ENCODE measurements around the gene AFG1L.

DNA sequence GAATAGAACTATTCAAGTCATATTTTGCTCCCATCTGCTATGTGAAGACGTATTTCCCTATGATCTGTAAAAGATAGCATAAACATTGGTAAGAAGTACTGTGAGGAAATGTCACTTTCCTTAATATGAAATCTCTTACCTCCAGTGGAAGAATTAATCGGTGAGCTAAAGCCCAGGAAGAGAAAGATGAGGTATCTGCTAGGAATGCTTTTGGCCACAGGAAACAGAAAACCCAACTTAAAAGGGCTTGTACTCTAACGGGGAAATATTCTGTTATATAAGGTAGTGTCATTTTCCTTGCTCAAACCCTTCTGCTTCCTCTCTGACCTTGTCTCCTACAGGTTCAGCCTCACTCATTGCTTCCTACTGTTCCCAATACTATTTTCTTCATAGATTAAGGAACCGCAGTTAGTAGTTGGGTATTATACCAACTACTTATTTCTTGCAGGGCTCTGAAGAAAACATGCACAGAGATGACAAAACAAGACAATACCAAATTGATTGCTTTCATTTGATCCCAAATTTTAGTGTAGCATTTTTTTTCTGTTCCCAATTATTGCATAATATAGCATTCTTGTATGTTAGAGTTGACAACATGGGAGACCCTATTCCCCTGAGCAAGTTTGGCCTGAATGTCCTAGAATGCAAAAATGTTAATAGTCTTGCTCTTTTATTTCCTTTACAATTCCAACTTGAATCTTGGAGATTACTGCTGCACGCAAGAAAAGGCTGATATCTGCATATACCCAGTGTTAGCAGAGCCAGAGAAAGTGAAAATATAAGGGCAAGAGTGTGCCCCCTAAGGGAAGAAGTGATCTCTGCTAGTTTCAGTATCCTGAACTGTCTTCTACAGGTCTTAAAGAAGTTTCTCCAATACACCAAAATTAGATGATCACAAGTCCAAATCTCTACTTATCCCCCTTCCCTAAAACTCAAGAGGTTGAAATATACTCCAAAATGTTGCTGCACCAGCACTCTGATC lies 65.3 kb downstream of the AFG1L start:
- no peak for TF ChIP-seq POLR2AphosphoS5 (IDR thresholded peaks at IDR 0.05; ENCODE audit: low read depth, low read length)
- TF ChIP-seq POLR2A (IDR thresholded peaks at IDR 0.05; ENCODE audit: low read depth, low read length) = no peak

Data from GM12891 (cell line).